Smooth muscle cell (in vitro differentiated cells): Measurements from ENCODE around the gene UBE2J2. TPM values are rescaled to one million over a fixed set of nuclear protein-coding genes. Genes with fewer than 3 reads are reported as not detected.

Experiments
- DNase-seq: peaks from one replicate; lab custom pipeline; 2025; ENCODE audit not compliant: unreplicated experiment; lab: John Stamatoyannopoulos, UW
- H2AFZ ChIP-seq: fragments of 200-600 bp; sonication (generic); 2 replicates; pipeline ENCODE4 v1.6.0; 2016; ENCODE audit warnings: antibody characterized with exemption, low read depth, mild to moderate bottlenecking
- H3F3A ChIP-seq: fragments of 200-600 bp; sonication (generic); 2 replicates; pipeline ENCODE4 v1.6.0; 2017; ENCODE audit warnings: antibody characterized with exemption, low read depth
- H3K27ac ChIP-seq: fragments of 200-600 bp; sonication (generic); 2 replicates; pipeline ENCODE4 v1.5.1; 2016; ENCODE audit warnings: low read depth, mild to moderate bottlenecking
- H3K27me3 ChIP-seq: fragments of 200-600 bp; sonication (generic); 2 replicates; pipeline ENCODE4 v1.6.1; 2016; ENCODE audit warnings: low read depth, mild to moderate bottlenecking
- H3K36me3 ChIP-seq: fragments of 200-600 bp; sonication (generic); 2 replicates; pipeline ENCODE4 v1.5.1; 2016; ENCODE audit warnings: low read depth
- H3K4me1 ChIP-seq: fragments of 200-600 bp; sonication (generic); 2 replicates; pipeline ENCODE4 v1.5.1; 2016; ENCODE audit warnings: low read depth
- H3K4me2 ChIP-seq: fragments of 200-600 bp; sonication (generic); 2 replicates; pipeline ENCODE4 v1.6.0; 2016; ENCODE audit warnings: mild to moderate bottlenecking
- H3K4me3 ChIP-seq: fragments of 200-600 bp; sonication (generic); 2 replicates; pipeline ENCODE4 v1.5.1; 2016; ENCODE audit warnings: mild to moderate bottlenecking
- H3K79me2 ChIP-seq: fragments of 200-600 bp; sonication (generic); 2 replicates; pipeline ENCODE4 v1.6.0; 2016; ENCODE audit warnings: low read depth, mild to moderate bottlenecking
- H3K9ac ChIP-seq: fragments of 200-600 bp; sonication (generic); 2 replicates; pipeline ENCODE4 v1.6.0; 2016; ENCODE audit warnings: low read depth
- H3K9me3 ChIP-seq: fragments of 200-600 bp; sonication (generic); replicated peaks from 2 replicates; pipeline ENCODE4 v1.5.1; 2016; ENCODE audit warnings: low read depth
- H4K20me1 ChIP-seq: fragments of 200-600 bp; sonication (generic); 2 replicates; pipeline ENCODE4 v1.6.0; 2016; ENCODE audit warnings: low read depth
- CTCF ChIP-seq: fragments of 200-600 bp; sonication (generic); IDR thresholded peaks from 2 replicates; pipeline ENCODE4 v1.5.1; 2017; ENCODE audit warnings: borderline replicate concordance, mild to moderate bottlenecking, antibody characterized with exemption; ENCODE audit not compliant: insufficient read depth, poor library complexity, severe bottlenecking
- WGBS: methylation state at CpG from one replicate; pipeline ENCODE4 v1.1.7; 2016; ENCODE audit warnings: low lambda C conversion rate; 5-methylcytosine and 5-hydroxymethylcytosine counted together
- polyA plus RNA-seq: library from polyadenylated mRNA; unstranded; fragments of >200 nt; fragmentation: Nextera tagmentation; extraction: Ambion mirVana; gene quantifications from 2 replicates; pipeline ENCODE4 v1.2.1, GENCODE V29; 2016
- total RNA-seq: library from RNA; depleted of rRNA; stranded (reverse); fragments of >200 nt; gene quantifications from 2 replicates; pipeline ENCODE4 v1.2.3, GENCODE V29; 2014

UBE2J2 gene
- total and polyA plus RNA-seq, 2 experiments from 2014 or later = 30.2 to 72.9 TPM

- no peaks in the 10 kb centered on the region for H3K9me3 ChIP-seq
- H3K9ac ChIP-seq = no peak overlapping the region
- no peak overlapping the region for H3K4me2 ChIP-seq
- TF ChIP-seq CTCF = no peak
- H3K27me3 ChIP-seq = no peaks in the 10 kb centered on the region
- H3F3A ChIP-seq = no peaks in the 10 kb centered on the region
- H3K4me1 ChIP-seq = no peaks in the 10 kb centered on the region
- peaks cover 28% of the 10 kb centered on the region for H3K79me2 ChIP-seq
- peaks cover 84% of the 10 kb centered on the region for H4K20me1 ChIP-seq
- H2AFZ ChIP-seq = no peak overlapping the region
- H3K27ac ChIP-seq = no peak overlapping the region
- no peak overlapping the region for H3K4me3 ChIP-seq
- WGBS = 99% methylated on average over 18 of the region's 18 CpGs
- no peaks in the 10 kb centered on the region for H3K36me3 ChIP-seq
- DNase-seq = no peak
Observed at GRCh38 chr1:1259540-1259939, 14.1 kb downstream of the UBE2J2 start.

GRCh38 chr1:1259119-1259488 is 14.6 kb downstream of the UBE2J2 start:
- TF ChIP-seq CTCF = no peak
- WGBS = 98% methylated on average over 22 of the region's 22 CpGs
- Histone ChIP-seq H3K36me3 (no peaks in the 10 kb centered on the region), H3K9ac (no peak overlapping the region), H2AFZ (no peak overlapping the region), H3K4me3 (no peak overlapping the region), H3K4me1 (no peaks in the 10 kb centered on the region), H3K4me2 (no peak overlapping the region), H3K79me2 (peaks cover 24% of the 10 kb centered on the region), H3K27me3 (no peaks in the 10 kb centered on the region), H3K27ac (no peak overlapping the region), H4K20me1 (peaks cover 80% of the 10 kb centered on the region), H3F3A (no peaks in the 10 kb centered on the region), H3K9me3 (no peaks in the 10 kb centered on the region)
- DNase-seq = no peak

- H3F3A ChIP-seq = no peaks in the 10 kb centered on the region
Observed at GRCh38 chr1:1256956-1257871, 16.4 kb downstream of the UBE2J2 start.

More at GRCh38 chr1:1256956-1257871, 16.4 kb downstream of the UBE2J2 start:
- peaks cover 10% of the 10 kb centered on the region for H3K79me2 ChIP-seq
- H4K20me1 ChIP-seq = peaks cover 73% of the 10 kb centered on the region
- H3K27ac ChIP-seq = no peak overlapping the region
- no peak for TF ChIP-seq CTCF
- H3K4me3 ChIP-seq = no peak overlapping the region
- no peak overlapping the region for H3K4me2 ChIP-seq
- H3K9ac ChIP-seq = no peak overlapping the region
- H3K4me1 ChIP-seq = no peaks in the 10 kb centered on the region
- no peaks in the 10 kb centered on the region for H3K9me3 ChIP-seq
- WGBS = 98% methylated on average over 23 of the region's 31 CpGs
- no peak for DNase-seq
- H3K36me3 ChIP-seq = no peaks in the 10 kb centered on the region
- no peaks in the 10 kb centered on the region for H3K27me3 ChIP-seq
- no peak overlapping the region for H2AFZ ChIP-seq
